Spleen (tissue), 11 donors: Measurements from ENCODE around the gene NEDD4L. TPM values are rescaled to one million over a fixed set of nuclear protein-coding genes. Genes with fewer than 3 reads are reported as not detected.

Experiments used
- DNase-seq: peaks from one replicate; pipeline ENCODE4 v3.0.0-alpha.2; 2020
- H3K27ac ChIP-seq, 8 donors: fragments of 200-600 bp; sonication (generic) in 7 of 8; 1 replicate in 4 of 8; 2 replicates in 4 of 8; pipeline versions ENCODE4 v1.5.0 to v1.8.0; 2016 to 2021; ENCODE audit warnings: inconsistent platforms in 4 of 8, mild to moderate bottlenecking in 4 of 8, moderate library complexity in 1 of 8
- H3K27me3 ChIP-seq, 7 donors: fragments of 200-600 bp; sonication (generic) in 6 of 7; replicated peaks in 1 of 7; 1 replicate in 4 of 7; 2 replicates in 3 of 7; pipeline versions ENCODE4 v1.5.0 to v1.8.0; 2016 to 2021; ENCODE audit warnings: inconsistent platforms in 3 of 7, mild to moderate bottlenecking in 1 of 7
- H3K36me3 ChIP-seq, 6 donors: fragments of 200-600 bp; sonication (generic) in 5 of 6; 1 replicate in 4 of 6; 2 replicates in 2 of 6; pipeline versions ENCODE4 v1.5.0 to v1.8.0; 2016 to 2021; ENCODE audit warnings: inconsistent platforms in 2 of 6
- H3K4me1 ChIP-seq, 6 donors: fragments of 200-600 bp; sonication (generic) in 5 of 6; 1 replicate in 3 of 6; 2 replicates in 3 of 6; pipeline versions ENCODE4 v1.5.0 to v1.8.0; 2016 to 2021; ENCODE audit warnings: inconsistent platforms in 3 of 6
- H3K4me3 ChIP-seq, 8 donors: fragments of 200-600 bp; sonication (generic) in 7 of 8; 1 replicate in 4 of 8; 2 replicates in 4 of 8; pipeline versions ENCODE4 v1.5.0 to v1.8.0; 2016 to 2021; ENCODE audit warnings: inconsistent platforms in 4 of 8, mild to moderate bottlenecking in 4 of 8, moderate library complexity in 2 of 8
- H3K9me3 ChIP-seq, 8 donors: fragments of 200-600 bp; sonication (generic) in 7 of 8; 1 replicate in 4 of 8; 2 replicates in 4 of 8; pipeline versions ENCODE4 v1.5.0 to v1.8.0; 2016 to 2021; ENCODE audit warnings: inconsistent platforms in 4 of 8
- POLR2A ChIP-seq, 3 donors: fragments of 450-650 bp; IDR thresholded peaks; one replicate each; pipeline ENCODE4 v1.5.1; 2017; ENCODE audit warnings: antibody characterized with exemption in 3 of 3, mild to moderate bottlenecking in 1 of 3
- POLR2AphosphoS5 ChIP-seq, 3 donors: sonication (generic); formaldehyde crosslinking; IDR thresholded peaks; one replicate each; pipeline ENCODE4 v1.5.1; 2017; ENCODE audit warnings: antibody characterized with exemption in 3 of 3
- WGBS, 5 donors: extraction: QIAGEN DNeasy Blood & Tissue Kit in 3 of 5; methylation state at CpG; one replicate each; pipeline versions ENCODE4 v1.1.5 to v1.1.7; 2013 to 2018; 5-methylcytosine and 5-hydroxymethylcytosine counted together
- intact Hi-C: fragments of 100-400 bp; cut with DNase I; formaldehyde crosslinking; loops from one replicate; pipeline ENCODE4 v1.15.0; 2023; ENCODE audit warnings: low total_unique reads
- polyA plus RNA-seq, 3 donors: library from polyadenylated mRNA; stranded (reverse); fragments of 200-250 nt; gene quantifications; one replicate each; pipeline ENCODE4 v1.2.1, GENCODE V29; 2013
- total RNA-seq, 7 donors: library from RNA; depleted of rRNA in 3 of 7; stranded (reverse); fragments of >200 nt in 3 of 7; fragmentation: NEBNext Ultra II Directional in 4 of 7; extraction: Animal tissue kit (Norgen Biotek cat#: 25700) in 4 of 7; gene quantifications; one replicate each; pipeline versions ENCODE4 v1.1.0 to v1.2.1, GENCODE V29; 2016 to 2021
- TF ChIP-seq, protein P1 (sequence below), 11 experiments: fragments of 200-600 bp in 7 of 11; fragments of 450-650 bp in 4 of 11; sonication (generic) in 4 of 11; IDR thresholded peaks in 8 of 11; conservative IDR thresholded peaks in 3 of 11; 1 replicate in 7 of 11; 2 replicates in 4 of 11; pipeline versions ENCODE4 v1.4.0 to v1.8.0; 2016 to 2021; ENCODE audit warnings: antibody characterized with exemption in 11 of 11, inconsistent platforms in 4 of 11, mild to moderate bottlenecking in 1 of 11
- donor health status: healthy with polysubstance abuse.
- donor health status: DM: no; HTN: no; CAD: no; lungs with moderate emphysema.
- donor health status: DM: no; HTN: no; CAD: no.
- donor health status: Bipolar disorder and iron deficiency.
- donor health status: healthy.
- donor health status: DM: no; HTN: no; CAD: no.
- donor health status: DM: yes; HTN: yes; CAD: no.

Gene NEDD4L
- total and polyA plus RNA-seq, 10 donors, result 8.7 to 26.9 (median 18.3) TPM

DNA sequence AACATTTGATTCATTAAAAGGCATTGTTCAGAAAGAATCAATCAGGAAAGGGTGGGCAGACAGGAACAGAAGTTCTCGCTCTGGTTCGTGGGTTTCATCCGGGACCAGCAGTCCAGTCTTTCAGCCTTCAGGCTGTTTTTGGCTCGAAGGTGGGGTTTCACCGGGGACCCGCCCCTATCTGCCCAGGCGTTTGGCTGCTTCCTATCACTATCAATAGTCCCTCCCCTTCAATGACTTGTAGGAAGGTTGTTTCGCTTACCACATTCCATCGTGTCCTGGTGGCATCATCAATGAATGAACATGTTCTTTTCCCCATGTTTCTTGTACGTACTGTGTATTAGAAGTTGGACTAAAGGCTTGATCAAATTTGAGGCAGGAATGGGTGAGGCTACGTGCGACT is 130.3 kb downstream of the NEDD4L start:
- Histone ChIP-seq H3K27ac (no peak overlapping the region), H3K36me3 (peaks cover 0 to 4% (median 0%) of the 10 kb centered on the region in 6 donors), H3K27me3 (no peaks in the 10 kb centered on the region), H3K4me3 (no peak overlapping the region), H3K4me1 (peaks cover 0 to 6% (median 0%) of the 10 kb centered on the region in 6 donors), H3K9me3 (no peaks in the 10 kb centered on the region)
- 87 to 93% (median 90%) methylated on average over 12 of the region's 12 CpGs for WGBS, 5 donors
- TF ChIP-seq POLR2AphosphoS5 (IDR thresholded peaks at IDR 0.05) (no peak), POLR2A (IDR thresholded peaks at IDR 0.05) (no peak)
- TF ChIP-seq, protein P1, sequence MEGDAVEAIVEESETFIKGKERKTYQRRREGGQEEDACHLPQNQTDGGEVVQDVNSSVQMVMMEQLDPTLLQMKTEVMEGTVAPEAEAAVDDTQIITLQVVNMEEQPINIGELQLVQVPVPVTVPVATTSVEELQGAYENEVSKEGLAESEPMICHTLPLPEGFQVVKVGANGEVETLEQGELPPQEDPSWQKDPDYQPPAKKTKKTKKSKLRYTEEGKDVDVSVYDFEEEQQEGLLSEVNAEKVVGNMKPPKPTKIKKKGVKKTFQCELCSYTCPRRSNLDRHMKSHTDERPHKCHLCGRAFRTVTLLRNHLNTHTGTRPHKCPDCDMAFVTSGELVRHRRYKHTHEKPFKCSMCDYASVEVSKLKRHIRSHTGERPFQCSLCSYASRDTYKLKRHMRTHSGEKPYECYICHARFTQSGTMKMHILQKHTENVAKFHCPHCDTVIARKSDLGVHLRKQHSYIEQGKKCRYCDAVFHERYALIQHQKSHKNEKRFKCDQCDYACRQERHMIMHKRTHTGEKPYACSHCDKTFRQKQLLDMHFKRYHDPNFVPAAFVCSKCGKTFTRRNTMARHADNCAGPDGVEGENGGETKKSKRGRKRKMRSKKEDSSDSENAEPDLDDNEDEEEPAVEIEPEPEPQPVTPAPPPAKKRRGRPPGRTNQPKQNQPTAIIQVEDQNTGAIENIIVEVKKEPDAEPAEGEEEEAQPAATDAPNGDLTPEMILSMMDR (IDR thresholded peaks at IDR 0.05 in 8 of 11, conservative IDR thresholded peaks at IDR 0.05 in 3 of 11), result no peak
- intact Hi-C loops, result no loop called here
- no peak for DNase-seq

DNA sequence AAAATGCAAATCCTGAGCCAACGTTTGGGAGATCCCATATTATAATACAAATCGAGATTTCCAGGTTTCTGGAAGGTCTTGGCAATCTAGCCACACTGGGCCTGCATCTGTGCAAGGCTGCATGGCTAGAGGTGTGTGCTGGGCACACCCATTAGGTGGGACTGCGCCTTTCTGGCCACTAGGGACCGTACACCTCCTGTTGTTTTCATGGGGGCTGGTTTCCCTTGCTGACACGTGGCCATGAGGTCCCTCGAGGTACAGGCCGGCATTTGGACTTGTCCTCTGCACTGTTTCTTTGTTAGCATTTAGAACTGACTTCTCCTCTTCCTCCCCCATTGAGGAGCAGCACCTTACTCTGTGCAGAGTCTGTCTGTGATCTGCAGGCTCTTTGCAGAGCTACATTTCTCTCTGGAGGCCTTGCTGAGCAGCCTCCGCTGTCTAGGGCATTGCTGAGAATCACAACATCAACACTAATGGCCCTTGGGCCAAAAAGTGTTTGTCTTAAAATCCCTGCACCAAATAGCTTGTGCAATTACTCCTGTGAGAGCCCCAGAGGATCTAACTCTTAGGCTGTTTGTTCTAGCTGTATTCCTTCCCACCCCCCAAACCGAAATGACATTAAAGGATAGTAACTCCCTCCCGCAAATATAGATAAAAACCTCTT is 131.2 kb downstream of the NEDD4L start:
- no peaks in the 10 kb centered on the region for H3K9me3 ChIP-seq
- peaks cover 0 to 6% (median 0%) of the 10 kb centered on the region in 6 donors for H3K4me1 ChIP-seq
- H3K4me3 ChIP-seq, result no peak overlapping the region
- WGBS, 5 donors, result 62 to 83% (median 75%) methylated on average over 10 of the region's 10 CpGs
- no peaks in the 10 kb centered on the region for H3K36me3 ChIP-seq
- intact Hi-C loops, result no loop called here
- no peak overlapping the region for H3K27ac ChIP-seq
- TF ChIP-seq POLR2AphosphoS5 (IDR thresholded peaks at IDR 0.05) (no peak), POLR2A (IDR thresholded peaks at IDR 0.05) (no peak)
- no peaks in the 10 kb centered on the region for H3K27me3 ChIP-seq
- no peak for DNase-seq

DNA sequence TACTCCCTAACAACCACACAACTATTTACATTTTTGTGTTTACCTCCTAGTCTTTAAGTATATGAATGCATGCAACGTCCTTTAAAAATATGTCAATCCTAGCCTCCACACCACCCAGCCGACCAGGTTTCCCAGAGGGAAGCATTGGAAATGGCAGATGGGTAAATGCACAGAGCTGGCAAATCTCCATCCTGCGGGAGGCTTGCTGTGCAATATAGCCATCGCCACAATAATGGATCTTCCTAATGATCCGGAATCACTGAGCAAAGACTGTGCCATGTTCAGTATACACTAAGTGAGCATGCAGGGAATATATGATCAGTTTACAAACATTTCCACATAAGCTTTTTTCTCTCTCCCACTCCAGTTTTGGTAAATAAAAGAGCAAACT is 131.8 kb downstream of the NEDD4L start:
- TF ChIP-seq POLR2A (IDR thresholded peaks at IDR 0.05) (no peak), POLR2AphosphoS5 (IDR thresholded peaks at IDR 0.05) (no peak)
- TF ChIP-seq, protein P1 (IDR thresholded peaks at IDR 0.05 in 8 of 11, conservative IDR thresholded peaks at IDR 0.05 in 3 of 11), result no peak
- 84 to 93% (median 87%) methylated on average over 5 of the region's 5 CpGs for WGBS, 5 donors
- Histone ChIP-seq H3K4me1 (peaks cover 0 to 6% (median 3%) of the 10 kb centered on the region in 6 donors), H3K36me3 (no peaks in the 10 kb centered on the region), H3K27ac (no peak overlapping the region), H3K9me3 (no peaks in the 10 kb centered on the region), H3K4me3 (no peak overlapping the region), H3K27me3 (no peaks in the 10 kb centered on the region)
- intact Hi-C loops, result no loop called here
- DNase-seq, result no peak

DNA sequence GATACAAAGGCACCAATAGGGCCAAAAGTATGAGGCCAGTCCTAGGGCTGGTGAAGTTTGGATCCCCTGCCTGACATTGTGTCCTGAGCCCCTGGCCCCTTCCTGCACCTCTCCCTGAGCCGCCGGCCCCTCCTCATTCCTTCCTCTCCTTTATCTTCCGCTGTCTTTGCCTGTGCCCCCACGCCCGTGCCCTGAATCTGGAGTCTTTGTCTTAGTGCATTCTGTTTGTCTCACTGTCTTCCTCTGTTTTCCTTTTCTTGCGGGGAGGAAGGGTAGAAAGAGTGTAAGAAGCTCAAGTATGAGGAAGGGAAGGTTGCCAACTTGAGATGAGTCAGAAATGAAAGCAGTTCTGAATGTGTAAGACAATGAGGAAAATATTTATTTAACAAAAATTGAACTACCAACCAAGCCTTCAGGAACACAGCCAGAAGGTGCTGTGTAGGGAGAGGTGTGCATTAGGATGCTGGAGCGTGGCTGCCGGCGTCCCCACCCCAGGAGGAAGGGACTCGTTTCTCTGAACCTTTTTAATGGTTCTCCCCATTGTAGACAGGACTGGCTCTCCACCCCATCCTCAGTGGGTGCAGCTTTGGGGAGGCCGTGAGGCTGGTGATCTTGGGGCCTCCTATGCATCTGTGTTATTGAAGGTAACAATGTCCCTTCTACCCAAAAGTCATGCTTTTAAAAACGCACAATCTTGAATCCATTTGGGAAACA is 133.1 kb downstream of the NEDD4L start:
- H3K27me3 ChIP-seq, result no peaks in the 10 kb centered on the region
- H3K36me3 ChIP-seq, result no peaks in the 10 kb centered on the region
- H3K4me3 ChIP-seq, result no peak overlapping the region
- WGBS, 5 donors, result 62 to 83% (median 74%) methylated on average over 12 of the region's 12 CpGs
- no peak overlapping the region for H3K27ac ChIP-seq
- TF ChIP-seq POLR2AphosphoS5 (IDR thresholded peaks at IDR 0.05) (no peak), POLR2A (IDR thresholded peaks at IDR 0.05) (no peak)
- TF ChIP-seq, protein P1 (IDR thresholded peaks at IDR 0.05 in 8 of 11, conservative IDR thresholded peaks at IDR 0.05 in 3 of 11), result no peak
- H3K4me1 ChIP-seq, result peaks cover 0 to 6% (median 4%) of the 10 kb centered on the region in 6 donors
- no peak for DNase-seq
- intact Hi-C loops, result no loop called here
- H3K9me3 ChIP-seq, result no peaks in the 10 kb centered on the region
